Karpas-422 (cell line): ENCODE data around the gene DLEC1. TPM values are rescaled to one million over a fixed set of nuclear protein-coding genes. Genes with fewer than 3 reads are reported as not detected.

Source experiments
- DNase-seq: peaks from one replicate; pipeline ENCODE4 v3.0.0-alpha.2; 2015
- H2AFZ ChIP-seq: fragments of 200-600 bp; sonication (generic); 2 replicates; pipeline ENCODE4 v1.6.1; 2014; ENCODE audit warnings: antibody characterized with exemption, low read length, mixed read lengths
- H3K27ac ChIP-seq: fragments of 200-600 bp; sonication (generic); 2 replicates; pipeline ENCODE4 v1.5.1; 2014; ENCODE audit warnings: mild to moderate bottlenecking, low read length, moderate library complexity
- H3K27me3 ChIP-seq: fragments of 200-600 bp; sonication (generic); 2 replicates; pipeline ENCODE4 v1.6.1; 2014; ENCODE audit warnings: low read length, mixed read lengths
- H3K36me3 ChIP-seq: fragments of 200-600 bp; sonication (generic); 2 replicates; pipeline ENCODE4 v1.6.1; 2014; ENCODE audit warnings: low read length, mixed read lengths; ENCODE audit not compliant: insufficient read depth
- H3K4me1 ChIP-seq: fragments of 200-600 bp; sonication (generic); 2 replicates; pipeline ENCODE4 v1.6.1; 2014; ENCODE audit warnings: mild to moderate bottlenecking, low read length, mixed read lengths
- H3K4me2 ChIP-seq: fragments of 200-600 bp; sonication (generic); 2 replicates; pipeline ENCODE4 v1.6.1; 2014; ENCODE audit warnings: low read length, low read depth, mild to moderate bottlenecking; ENCODE audit not compliant: poor library complexity, severe bottlenecking
- H3K4me3 ChIP-seq: fragments of 200-600 bp; sonication (generic); 2 replicates; pipeline ENCODE4 v1.5.1; 2014; ENCODE audit warnings: mild to moderate bottlenecking, antibody characterized with exemption, low read length, mixed read lengths
- H3K79me2 ChIP-seq: fragments of 200-600 bp; sonication (generic); 2 replicates; pipeline ENCODE4 v1.6.1; 2014; ENCODE audit warnings: mild to moderate bottlenecking, low read length, mixed read lengths
- H3K9ac ChIP-seq: fragments of 200-600 bp; sonication (generic); 2 replicates; pipeline ENCODE4 v1.6.0; 2014; ENCODE audit warnings: low read length
- H3K9me2 ChIP-seq: fragments of 200-600 bp; sonication (generic), shearing (Covaris generic); replicated peaks from 2 replicates; pipeline ENCODE4 v1.6.0; 2014; ENCODE audit warnings: mild to moderate bottlenecking, low read length, moderate library complexity; ENCODE audit not compliant: insufficient read depth
- H3K9me3 ChIP-seq: fragments of 300-700, 200-600 bp; sonication (generic); 2 replicates; pipeline ENCODE4 v1.6.1; 2014; ENCODE audit warnings: low read length, mixed read lengths
- H4K20me1 ChIP-seq: fragments of 200-600 bp; sonication (generic); 2 replicates; pipeline ENCODE4 v1.6.1; 2014; ENCODE audit warnings: mild to moderate bottlenecking, antibody characterized with exemption, low read length, low read depth; ENCODE audit not compliant: insufficient read depth
- total RNA-seq: library from RNA; depleted of rRNA; stranded (reverse); fragments of >200 nt; shearing (Covaris generic); gene quantifications from 2 replicates; pipeline ENCODE4 v1.2.3, GENCODE V29; 2014; ENCODE audit warnings: low replicate concordance

Gene DLEC1
- total RNA-seq, 1 experiment from 2014 or later = not detected

- no peaks in the 10 kb centered on the region for H3K9me2 ChIP-seq
- H3K4me3 ChIP-seq = no peak overlapping the region
- no peak overlapping the region for H2AFZ ChIP-seq
- no peaks in the 10 kb centered on the region for H3K4me1 ChIP-seq
- no peak overlapping the region for H3K9ac ChIP-seq
- H3K4me2 ChIP-seq = no peak overlapping the region
- H3K36me3 ChIP-seq = no peaks in the 10 kb centered on the region
- H3K9me3 ChIP-seq = no peaks in the 10 kb centered on the region
- DNase-seq = no peak
- no peak overlapping the region for H3K27ac ChIP-seq
- no peaks in the 10 kb centered on the region for H3K27me3 ChIP-seq
- H3K79me2 ChIP-seq = no peaks in the 10 kb centered on the region
- no peaks in the 10 kb centered on the region for H4K20me1 ChIP-seq
Observed at GRCh38 chr3:38008971-38009580, 29.9 kb upstream of the DLEC1 start.

GRCh38 chr3:38009807-38010591 is 29.0 kb upstream of the DLEC1 start:
- no peaks in the 10 kb centered on the region for H4K20me1 ChIP-seq
- H3K4me3 ChIP-seq = no peak overlapping the region
- no peak overlapping the region for H3K9ac ChIP-seq
- DNase-seq = no peak
- H3K27ac ChIP-seq = no peak overlapping the region
- H3K79me2 ChIP-seq = no peaks in the 10 kb centered on the region
- no peak overlapping the region for H3K4me2 ChIP-seq
- no peaks in the 10 kb centered on the region for H3K9me2 ChIP-seq
- H3K4me1 ChIP-seq = no peaks in the 10 kb centered on the region
- no peaks in the 10 kb centered on the region for H3K36me3 ChIP-seq
- no peaks in the 10 kb centered on the region for H3K27me3 ChIP-seq
- no peaks in the 10 kb centered on the region for H3K9me3 ChIP-seq
- H2AFZ ChIP-seq = no peak overlapping the region

- H3K4me1 ChIP-seq = no peaks in the 10 kb centered on the region
- no peaks in the 10 kb centered on the region for H3K9me3 ChIP-seq
- no peak overlapping the region for H3K27ac ChIP-seq
- H3K9ac ChIP-seq = no peak overlapping the region
- no peak overlapping the region for H3K4me3 ChIP-seq
- H3K4me2 ChIP-seq = no peak overlapping the region
- H3K9me2 ChIP-seq = no peaks in the 10 kb centered on the region
- no peaks in the 10 kb centered on the region for H3K36me3 ChIP-seq
- no peaks in the 10 kb centered on the region for H3K79me2 ChIP-seq
- no peak for DNase-seq
- no peaks in the 10 kb centered on the region for H4K20me1 ChIP-seq
- no peak overlapping the region for H2AFZ ChIP-seq
- H3K27me3 ChIP-seq = no peaks in the 10 kb centered on the region
Observed at GRCh38 chr3:38011111-38011510, 27.9 kb upstream of the DLEC1 start.

- H3K36me3 ChIP-seq = no peaks in the 10 kb centered on the region
Observed at GRCh38 chr3:38015485-38015884, 23.5 kb upstream of the DLEC1 start.

GRCh38 chr3:38015984-38016383 is 23.0 kb upstream of the DLEC1 start:
- Histone ChIP-seq H3K36me3 (no peaks in the 10 kb centered on the region), H3K9me2 (no peaks in the 10 kb centered on the region), H3K9me3 (no peaks in the 10 kb centered on the region), H3K4me2 (no peak overlapping the region), H2AFZ (no peak overlapping the region), H3K27ac (no peak overlapping the region), H3K4me1 (no peaks in the 10 kb centered on the region), H3K4me3 (no peak overlapping the region), H3K27me3 (no peaks in the 10 kb centered on the region), H3K79me2 (no peaks in the 10 kb centered on the region), H4K20me1 (no peaks in the 10 kb centered on the region), H3K9ac (no peak overlapping the region)
- DNase-seq = no peak

More at GRCh38 chr3:38015485-38015884, 23.5 kb upstream of the DLEC1 start:
- no peaks in the 10 kb centered on the region for H3K79me2 ChIP-seq
- no peaks in the 10 kb centered on the region for H3K9me2 ChIP-seq
- DNase-seq = no peak
- H3K27me3 ChIP-seq = no peaks in the 10 kb centered on the region
- H3K9ac ChIP-seq = no peak overlapping the region
- H4K20me1 ChIP-seq = no peaks in the 10 kb centered on the region
- no peak overlapping the region for H3K4me2 ChIP-seq
- no peaks in the 10 kb centered on the region for H3K9me3 ChIP-seq
- H3K27ac ChIP-seq = no peak overlapping the region
- no peak overlapping the region for H2AFZ ChIP-seq
- no peaks in the 10 kb centered on the region for H3K4me1 ChIP-seq
- H3K4me3 ChIP-seq = no peak overlapping the region

GRCh38 chr3:38016410-38016809 is 22.6 kb upstream of the DLEC1 start:
- Histone ChIP-seq H4K20me1 (no peaks in the 10 kb centered on the region), H3K27me3 (no peaks in the 10 kb centered on the region), H3K4me3 (no peak overlapping the region), H3K9me2 (no peaks in the 10 kb centered on the region), H3K4me1 (no peaks in the 10 kb centered on the region), H3K27ac (no peak overlapping the region), H3K36me3 (no peaks in the 10 kb centered on the region), H3K9me3 (no peaks in the 10 kb centered on the region), H3K4me2 (no peak overlapping the region), H3K9ac (no peak overlapping the region), H3K79me2 (no peaks in the 10 kb centered on the region), H2AFZ (no peak overlapping the region)
- DNase-seq = no peak

- no peak overlapping the region for H3K4me2 ChIP-seq
- no peak overlapping the region for H2AFZ ChIP-seq
- no peaks in the 10 kb centered on the region for H3K4me1 ChIP-seq
- no peaks in the 10 kb centered on the region for H4K20me1 ChIP-seq
- H3K4me3 ChIP-seq = no peak overlapping the region
- H3K27ac ChIP-seq = no peak overlapping the region
- H3K9ac ChIP-seq = no peak overlapping the region
- H3K79me2 ChIP-seq = no peaks in the 10 kb centered on the region
- H3K36me3 ChIP-seq = no peaks in the 10 kb centered on the region
- no peaks in the 10 kb centered on the region for H3K27me3 ChIP-seq
- no peak for DNase-seq
- H3K9me2 ChIP-seq = no peaks in the 10 kb centered on the region
- H3K9me3 ChIP-seq = no peaks in the 10 kb centered on the region
Observed at GRCh38 chr3:38016847-38017444, 22.1 kb upstream of the DLEC1 start.

- no peaks in the 10 kb centered on the region for H3K4me1 ChIP-seq
- no peaks in the 10 kb centered on the region for H4K20me1 ChIP-seq
- no peaks in the 10 kb centered on the region for H3K9me3 ChIP-seq
- H3K9ac ChIP-seq = no peak overlapping the region
- no peak overlapping the region for H3K27ac ChIP-seq
- no peak for DNase-seq
- H2AFZ ChIP-seq = no peak overlapping the region
- no peaks in the 10 kb centered on the region for H3K27me3 ChIP-seq
- no peaks in the 10 kb centered on the region for H3K36me3 ChIP-seq
- H3K79me2 ChIP-seq = no peaks in the 10 kb centered on the region
- no peak overlapping the region for H3K4me3 ChIP-seq
- H3K4me2 ChIP-seq = no peak overlapping the region
- no peaks in the 10 kb centered on the region for H3K9me2 ChIP-seq
Observed at GRCh38 chr3:38017445-38018295, 21.3 kb upstream of the DLEC1 start.
